DND-41 (cell line): ENCODE measurements around the gene DCK.

Source experiments
- ATAC-seq: fragments of 200-7000 bp; cut with Tn5 transposase; 3 replicates; pipeline ENCODE4 v1.9.1; 2021; ENCODE audit warnings: low read depth; ENCODE audit not compliant: insufficient read depth
- DNase-seq: peaks from one replicate; pipeline ENCODE4 v3.0.0-alpha.2; 2020
- H2AFZ ChIP-seq: 2 replicates; pipeline ENCODE4 v1.6.0; 2012; ENCODE audit warnings: low read depth, low read length
- H3K27ac ChIP-seq: 2 replicates; pipeline ENCODE4 v1.5.1; 2012; ENCODE audit warnings: low read length, inconsistent platforms
- H3K27me3 ChIP-seq: fragments of 200-600 bp; sonication (generic); 2 replicates; pipeline ENCODE4 v1.6.0; 2012; ENCODE audit warnings: low read length, mild to moderate bottlenecking, inconsistent platforms; ENCODE audit not compliant: insufficient read depth, poor library complexity
- H3K36me3 ChIP-seq: 2 replicates; pipeline ENCODE4 v1.5.1; 2012; ENCODE audit warnings: low read length, inconsistent platforms; ENCODE audit not compliant: insufficient read depth
- H3K4me1 ChIP-seq: 2 replicates; pipeline ENCODE4 v1.5.1; 2012; ENCODE audit warnings: mild to moderate bottlenecking, low read length; ENCODE audit not compliant: insufficient read depth
- H3K4me2 ChIP-seq: 2 replicates; pipeline ENCODE4 v1.6.0; 2012; ENCODE audit warnings: mild to moderate bottlenecking, moderate library complexity, low read length, inconsistent platforms; ENCODE audit not compliant: insufficient read depth
- H3K4me3 ChIP-seq, 2 experiments: fragments of 200-600 bp in 1 of 2; shearing (Covaris generic) in 1 of 2; 2 replicates each; pipeline ENCODE4 v1.5.1; 2012 to 2016; ENCODE audit warnings: inconsistent platforms in 2 of 2, low read length in 2 of 2, mild to moderate bottlenecking in 2 of 2, low read depth in 1 of 2, moderate library complexity in 1 of 2
- H3K79me2 ChIP-seq: 2 replicates; pipeline ENCODE4 v1.6.0; 2012; ENCODE audit warnings: low read length, inconsistent platforms; ENCODE audit not compliant: insufficient read depth
- H3K9ac ChIP-seq: 2 replicates; pipeline ENCODE4 v1.6.0; 2012; ENCODE audit warnings: low read depth, mild to moderate bottlenecking, inconsistent platforms, low read length, moderate library complexity
- H3K9me3 ChIP-seq: 2 replicates; pipeline ENCODE4 v1.5.1; 2012; ENCODE audit warnings: low read length, moderate library complexity, mild to moderate bottlenecking, inconsistent platforms; ENCODE audit not compliant: insufficient read depth, severe bottlenecking
- H4K20me1 ChIP-seq: 2 replicates; pipeline ENCODE4 v1.6.0; 2012; ENCODE audit warnings: low read length; ENCODE audit not compliant: insufficient read depth
- EZH2 ChIP-seq: IDR thresholded peaks from 3 replicates; pipeline ENCODE4 v1.6.1; 2012; ENCODE audit warnings: borderline replicate concordance, low read depth, mild to moderate bottlenecking, moderate library complexity, low read length, inconsistent platforms; ENCODE audit not compliant: severe bottlenecking
- TF ChIP-seq, protein P1 (sequence below): IDR thresholded peaks from 2 replicates; pipeline ENCODE4 v1.5.1; 2012; ENCODE audit warnings: borderline replicate concordance, low read length, moderate library complexity, mild to moderate bottlenecking; ENCODE audit not compliant: poor library complexity, severe bottlenecking; ENCODE audit errors: extremely low read depth

DCK gene

GRCh38 chr4:70946939-70947338 lies 46.5 kb upstream of the DCK start:
- no peak for TF ChIP-seq EZH2
- TF ChIP-seq, protein P1, sequence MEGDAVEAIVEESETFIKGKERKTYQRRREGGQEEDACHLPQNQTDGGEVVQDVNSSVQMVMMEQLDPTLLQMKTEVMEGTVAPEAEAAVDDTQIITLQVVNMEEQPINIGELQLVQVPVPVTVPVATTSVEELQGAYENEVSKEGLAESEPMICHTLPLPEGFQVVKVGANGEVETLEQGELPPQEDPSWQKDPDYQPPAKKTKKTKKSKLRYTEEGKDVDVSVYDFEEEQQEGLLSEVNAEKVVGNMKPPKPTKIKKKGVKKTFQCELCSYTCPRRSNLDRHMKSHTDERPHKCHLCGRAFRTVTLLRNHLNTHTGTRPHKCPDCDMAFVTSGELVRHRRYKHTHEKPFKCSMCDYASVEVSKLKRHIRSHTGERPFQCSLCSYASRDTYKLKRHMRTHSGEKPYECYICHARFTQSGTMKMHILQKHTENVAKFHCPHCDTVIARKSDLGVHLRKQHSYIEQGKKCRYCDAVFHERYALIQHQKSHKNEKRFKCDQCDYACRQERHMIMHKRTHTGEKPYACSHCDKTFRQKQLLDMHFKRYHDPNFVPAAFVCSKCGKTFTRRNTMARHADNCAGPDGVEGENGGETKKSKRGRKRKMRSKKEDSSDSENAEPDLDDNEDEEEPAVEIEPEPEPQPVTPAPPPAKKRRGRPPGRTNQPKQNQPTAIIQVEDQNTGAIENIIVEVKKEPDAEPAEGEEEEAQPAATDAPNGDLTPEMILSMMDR, result no peak
- Histone ChIP-seq H2AFZ (no peak overlapping the region), H3K9ac (no peak overlapping the region), H3K36me3 (no peaks in the 10 kb centered on the region), H4K20me1 (peaks cover 20% of the 10 kb centered on the region; the same call in 1 of the 2 replicates), H3K27me3 (no peaks in the 10 kb centered on the region), H3K4me1 (peaks cover 7% of the 10 kb centered on the region), H3K27ac (peak overlapping the region; percentile 48; the same call in 1 of the 2 replicates), H3K79me2 (peaks cover 100% of the 10 kb centered on the region), H3K4me3 (no peak overlapping the region), H3K4me2 (no peak overlapping the region), H3K9me3 (no peaks in the 10 kb centered on the region)
- ATAC-seq (no peak), DNase-seq (no peak)

DNA sequence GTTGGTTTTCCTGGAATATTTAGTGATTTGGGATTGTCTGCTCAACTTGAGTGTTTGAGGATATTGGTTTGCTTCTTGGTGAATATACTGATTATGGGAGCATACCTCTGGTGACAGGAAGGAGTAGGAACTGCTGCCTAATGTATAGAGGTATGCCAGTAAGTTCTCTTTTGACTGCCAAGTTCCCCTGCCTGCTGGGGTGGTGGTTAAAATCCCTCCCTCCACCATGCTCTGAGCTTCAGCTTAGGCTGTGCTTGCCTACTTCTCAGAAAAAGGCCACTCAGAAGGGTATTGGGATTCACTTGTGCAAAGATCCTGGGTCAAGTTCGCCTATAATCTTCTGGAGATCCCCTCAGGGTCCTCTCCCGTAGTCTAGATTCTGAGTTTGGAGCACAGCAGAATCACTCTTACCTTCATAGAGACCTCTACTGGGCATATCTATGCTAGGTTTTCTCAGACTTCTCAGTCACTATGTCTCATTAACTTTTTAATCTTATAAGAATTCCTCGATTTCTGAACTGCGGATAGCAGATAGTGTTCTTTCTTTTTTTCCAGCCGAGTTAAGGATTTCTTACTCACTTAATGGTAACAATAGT lies 44.7 kb upstream of the DCK start:
- peaks cover 20% of the 10 kb centered on the region; the same call in 1 of the 2 replicates for H4K20me1 ChIP-seq
- H2AFZ ChIP-seq, result no peak overlapping the region
- no peak overlapping the region for H3K4me2 ChIP-seq
- ATAC-seq, result peak; percentile 69
- DNase-seq, result no peak
- peak overlapping the region; percentile 47; the same call in 1 of the 2 replicates for H3K27ac ChIP-seq
- peaks cover 13% of the 10 kb centered on the region for H3K4me1 ChIP-seq
- no peak overlapping the region for H3K4me3 ChIP-seq
- H3K9me3 ChIP-seq, result no peaks in the 10 kb centered on the region
- no peaks in the 10 kb centered on the region for H3K27me3 ChIP-seq
- peaks cover 100% of the 10 kb centered on the region for H3K79me2 ChIP-seq
- no peaks in the 10 kb centered on the region for H3K36me3 ChIP-seq
- no peak overlapping the region for H3K9ac ChIP-seq
- TF ChIP-seq EZH2, result no peak
- TF ChIP-seq, protein P1, result peak; percentile 14

- TF ChIP-seq, protein P1, result no peak
- no peak for TF ChIP-seq EZH2
- H3K79me2 ChIP-seq, result peaks cover 98% of the 10 kb centered on the region
- H4K20me1 ChIP-seq, result peaks cover 9% of the 10 kb centered on the region
- peak overlapping the region; percentile 9; the same call in 1 of the 2 replicates for H3K27ac ChIP-seq
- H3K4me3 ChIP-seq, result no peak overlapping the region
- H3K27me3 ChIP-seq, result no peaks in the 10 kb centered on the region
- peaks cover 8% of the 10 kb centered on the region for H3K4me1 ChIP-seq
- no peak overlapping the region for H3K9ac ChIP-seq
- no peak overlapping the region for H3K4me2 ChIP-seq
- DNase-seq (no peak), ATAC-seq (peak; percentile 37; the same call in 1 of the 3 replicates)
- H3K9me3 ChIP-seq, result no peaks in the 10 kb centered on the region
- peaks cover 10% of the 10 kb centered on the region for H3K36me3 ChIP-seq
- H2AFZ ChIP-seq, result no peak overlapping the region
Observed at GRCh38 chr4:70954032-70954431, 39.4 kb upstream of the DCK start.
